ENCODE measurements around the gene FCN1. TPM values are rescaled to one million over a fixed set of nuclear protein-coding genes. Genes with fewer than 3 reads are reported as not detected.

The FCN1 gene
- total RNA-seq, 1 donor from 2014 or later = not detected

DNA sequence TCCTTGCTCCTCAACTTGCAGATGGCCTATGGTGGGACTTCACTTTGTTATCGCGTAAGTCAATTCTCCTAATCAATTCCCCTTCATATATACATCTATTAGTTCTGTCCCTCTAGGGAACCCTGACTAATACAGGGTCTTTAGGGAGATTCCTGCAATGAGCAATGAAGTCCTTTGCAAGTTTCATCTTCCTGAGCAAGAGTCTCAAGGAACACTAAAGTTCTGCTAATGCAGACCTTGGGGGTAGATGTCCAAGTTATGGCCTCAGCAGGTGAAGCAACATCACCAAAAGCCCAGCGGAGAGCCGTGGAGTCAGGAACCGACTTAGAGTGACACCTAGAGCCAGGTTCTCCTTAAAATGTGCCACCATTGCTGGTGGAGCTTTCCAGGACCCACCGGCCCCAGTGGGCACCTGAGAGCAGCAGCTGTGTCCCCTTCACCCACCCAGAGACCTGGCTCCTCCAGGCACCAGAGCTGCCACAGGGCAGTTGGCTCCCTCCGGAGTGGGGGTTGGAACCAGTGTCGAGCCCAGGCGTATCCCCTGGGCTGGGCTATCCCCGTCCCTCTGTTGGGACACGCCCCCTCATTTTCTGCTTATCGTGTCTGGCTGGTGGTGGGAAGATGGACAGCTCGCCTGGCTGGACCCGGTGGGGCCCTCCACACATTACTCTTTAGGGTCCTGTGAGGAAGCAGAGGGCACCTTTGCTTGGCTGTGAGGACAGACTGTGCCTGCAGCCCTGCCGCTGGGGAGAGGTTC, 10.9 kb upstream of the FCN1 start:
- H3K9me3 Mint-ChIP-seq = no peaks in the 10 kb centered on the region
- no peak overlapping the region for H3K27ac Mint-ChIP-seq
- H3K4me3 Mint-ChIP-seq = no peak overlapping the region
- TF ChIP-seq, protein P1, sequence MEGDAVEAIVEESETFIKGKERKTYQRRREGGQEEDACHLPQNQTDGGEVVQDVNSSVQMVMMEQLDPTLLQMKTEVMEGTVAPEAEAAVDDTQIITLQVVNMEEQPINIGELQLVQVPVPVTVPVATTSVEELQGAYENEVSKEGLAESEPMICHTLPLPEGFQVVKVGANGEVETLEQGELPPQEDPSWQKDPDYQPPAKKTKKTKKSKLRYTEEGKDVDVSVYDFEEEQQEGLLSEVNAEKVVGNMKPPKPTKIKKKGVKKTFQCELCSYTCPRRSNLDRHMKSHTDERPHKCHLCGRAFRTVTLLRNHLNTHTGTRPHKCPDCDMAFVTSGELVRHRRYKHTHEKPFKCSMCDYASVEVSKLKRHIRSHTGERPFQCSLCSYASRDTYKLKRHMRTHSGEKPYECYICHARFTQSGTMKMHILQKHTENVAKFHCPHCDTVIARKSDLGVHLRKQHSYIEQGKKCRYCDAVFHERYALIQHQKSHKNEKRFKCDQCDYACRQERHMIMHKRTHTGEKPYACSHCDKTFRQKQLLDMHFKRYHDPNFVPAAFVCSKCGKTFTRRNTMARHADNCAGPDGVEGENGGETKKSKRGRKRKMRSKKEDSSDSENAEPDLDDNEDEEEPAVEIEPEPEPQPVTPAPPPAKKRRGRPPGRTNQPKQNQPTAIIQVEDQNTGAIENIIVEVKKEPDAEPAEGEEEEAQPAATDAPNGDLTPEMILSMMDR (conservative IDR thresholded peaks at IDR 0.05) = no peak
- no peaks in the 10 kb centered on the region for H3K36me3 Mint-ChIP-seq
- DNase-seq (ENCODE audit: extremely low spot score, unreplicated experiment) = no peak
- H3K4me1 Mint-ChIP-seq (ENCODE audit: unreplicated experiment) = no peaks in the 10 kb centered on the region
- H3K27me3 Mint-ChIP-seq = peaks cover 14% of the 10 kb centered on the region

DNA sequence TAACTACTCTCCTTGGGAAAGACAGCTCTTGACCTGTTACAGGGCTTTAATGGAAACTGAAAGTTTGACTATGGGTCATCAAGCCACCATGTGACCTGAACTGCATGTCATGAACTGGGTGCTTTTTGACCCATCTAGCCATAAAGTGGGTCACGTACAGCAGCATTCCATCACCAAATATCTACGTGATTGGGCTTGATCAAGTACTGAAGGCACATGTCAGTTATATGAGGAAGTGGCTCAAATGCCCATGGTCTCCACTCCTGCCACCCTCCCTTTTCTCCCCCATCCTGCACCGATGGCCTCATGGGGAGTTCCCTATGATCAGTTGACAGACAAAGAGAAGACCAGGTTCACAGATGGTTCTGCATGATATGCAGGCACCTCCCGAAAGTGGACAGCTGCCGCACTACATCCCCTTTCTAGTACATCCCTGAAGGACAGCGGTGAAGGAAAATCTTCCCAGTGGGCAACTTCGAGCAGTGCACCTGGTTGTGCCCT, 7.3 kb upstream of the FCN1 start:
- Mint-ChIP-seq H3K4me3 (no peak overlapping the region), H3K36me3 (no peaks in the 10 kb centered on the region), H3K4me1 (ENCODE audit: unreplicated experiment) (no peaks in the 10 kb centered on the region), H3K27me3 (peaks cover 6% of the 10 kb centered on the region), H3K9me3 (no peaks in the 10 kb centered on the region), H3K27ac (no peak overlapping the region)
- no peak for DNase-seq (ENCODE audit: extremely low spot score, unreplicated experiment)
- TF ChIP-seq, protein P1 (conservative IDR thresholded peaks at IDR 0.05) = no peak

DNA sequence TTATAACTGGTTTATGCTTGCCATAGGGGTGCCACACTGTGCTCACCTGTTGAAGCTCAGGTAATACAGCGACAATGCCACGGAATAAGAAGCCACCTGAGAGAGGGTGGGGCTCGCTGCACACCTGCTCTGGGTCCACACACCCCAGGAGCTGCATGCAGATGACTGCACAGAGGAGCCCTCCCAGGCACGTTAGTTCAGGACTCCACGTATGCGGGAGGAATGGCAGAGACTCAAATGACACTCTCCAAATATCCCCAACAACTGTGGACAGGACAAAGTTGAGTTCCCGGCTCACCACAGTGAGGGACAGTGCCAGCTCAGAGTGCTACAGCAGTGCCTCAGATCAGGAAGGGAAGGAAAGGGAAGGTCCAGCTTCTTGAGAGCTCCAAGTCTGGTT, 5.8 kb upstream of the FCN1 start:
- no peaks in the 10 kb centered on the region for H3K36me3 Mint-ChIP-seq
- TF ChIP-seq, protein P1 (conservative IDR thresholded peaks at IDR 0.05) = no peak
- peaks cover 5% of the 10 kb centered on the region for H3K9me3 Mint-ChIP-seq
- H3K27me3 Mint-ChIP-seq = peaks cover 4% of the 10 kb centered on the region
- no peaks in the 10 kb centered on the region for H3K4me1 Mint-ChIP-seq (ENCODE audit: unreplicated experiment)
- no peak overlapping the region for H3K4me3 Mint-ChIP-seq
- peak; percentile 31 for DNase-seq (ENCODE audit: extremely low spot score, unreplicated experiment)
- no peak overlapping the region for H3K27ac Mint-ChIP-seq

DNA sequence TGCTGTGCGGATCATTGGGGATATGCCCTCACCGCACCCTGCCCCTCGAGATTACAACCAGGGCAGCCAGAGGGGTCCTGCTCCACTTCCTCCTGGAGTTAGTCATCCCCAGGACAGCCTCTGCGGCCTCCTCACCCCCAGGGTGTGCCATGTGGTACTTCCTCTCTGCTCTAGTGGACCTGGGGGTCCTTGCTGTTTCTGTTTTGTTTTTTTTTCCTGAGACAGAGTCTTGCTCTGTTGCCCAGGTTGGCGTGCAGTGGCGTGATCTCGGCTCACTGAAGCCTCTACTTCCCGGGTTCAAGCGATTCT, 5.2 kb upstream of the FCN1 start:
- H3K9me3 Mint-ChIP-seq = peaks cover 5% of the 10 kb centered on the region
- no peak overlapping the region for H3K4me3 Mint-ChIP-seq
- no peak overlapping the region for H3K27ac Mint-ChIP-seq
- DNase-seq (ENCODE audit: extremely low spot score, unreplicated experiment) = peak; percentile 39
- H3K27me3 Mint-ChIP-seq = peaks cover 8% of the 10 kb centered on the region
- TF ChIP-seq, protein P1 (conservative IDR thresholded peaks at IDR 0.05) = no peak
- no peaks in the 10 kb centered on the region for H3K4me1 Mint-ChIP-seq (ENCODE audit: unreplicated experiment)
- no peaks in the 10 kb centered on the region for H3K36me3 Mint-ChIP-seq

DNA sequence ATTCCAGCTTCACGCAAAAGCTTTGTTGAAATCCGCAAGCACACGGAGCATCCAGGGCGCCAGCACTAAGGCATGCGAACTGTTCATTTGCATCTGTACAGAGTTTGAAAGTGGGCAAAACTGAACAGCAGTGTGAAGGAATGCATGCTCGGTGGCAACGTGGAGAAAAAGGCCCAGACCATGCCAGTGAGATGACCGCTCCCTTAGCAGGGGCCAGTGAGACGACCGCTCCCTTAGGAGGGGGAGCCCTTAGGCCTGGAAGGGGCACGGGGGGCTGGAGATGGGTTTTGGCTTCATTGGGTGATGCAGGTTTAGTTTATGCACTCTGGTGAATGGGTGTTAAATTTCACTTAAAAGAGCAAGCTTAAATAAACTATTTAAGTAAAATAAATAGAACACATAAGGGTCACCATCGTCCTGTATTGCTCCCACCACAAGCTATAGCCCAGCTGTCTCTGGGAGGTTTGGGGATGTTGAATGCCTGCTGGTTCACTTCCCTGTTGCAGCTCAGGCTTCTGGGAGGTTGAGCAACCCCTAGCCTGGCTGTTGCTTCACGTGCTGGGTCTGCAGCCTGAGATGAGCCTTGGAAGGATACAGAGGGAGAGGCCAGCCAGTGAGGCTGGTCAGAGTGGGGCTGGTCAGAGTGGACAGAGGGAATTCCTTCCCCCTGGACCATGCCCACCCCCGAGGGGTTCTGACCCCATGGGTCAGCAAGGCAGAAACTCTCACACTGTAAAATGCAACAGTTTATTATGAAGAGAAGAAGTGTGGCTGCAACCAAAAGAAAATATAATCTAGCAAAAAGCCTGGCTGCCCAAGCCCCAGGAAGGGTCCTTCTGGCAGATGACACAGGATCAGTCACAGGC, 4.6 kb upstream of the FCN1 start:
- H3K4me3 Mint-ChIP-seq = no peak overlapping the region
- TF ChIP-seq, protein P1 (conservative IDR thresholded peaks at IDR 0.05) = no peak
- no peak overlapping the region for H3K27ac Mint-ChIP-seq
- H3K4me1 Mint-ChIP-seq (ENCODE audit: unreplicated experiment) = no peaks in the 10 kb centered on the region
- no peaks in the 10 kb centered on the region for H3K36me3 Mint-ChIP-seq
- H3K9me3 Mint-ChIP-seq = peaks cover 5% of the 10 kb centered on the region
- DNase-seq (ENCODE audit: extremely low spot score, unreplicated experiment) = peak; percentile 22
- peaks cover 8% of the 10 kb centered on the region for H3K27me3 Mint-ChIP-seq
